Skeletal muscle tissue (tissue), 4 donors: ENCODE results near the gene RIN1. TPM values are rescaled to one million over a fixed set of nuclear protein-coding genes. Genes with fewer than 3 reads are reported as not detected.
A peak's percentile ranks its signal among the peaks of the same experiment; 100 is the strongest.
"Not testable (repeated sequence)": the region's sequence is repeated elsewhere in the genome, so short reads cannot be mapped to it uniquely, and the experiment has no call there.

Source experiments
- H3K27ac ChIP-seq: one replicate; pipeline ENCODE4 v1.7.0; 2013; ENCODE audit warnings: mild to moderate bottlenecking, low read depth, low read length, inconsistent platforms
- H3K27me3 ChIP-seq, 3 donors: one replicate each; pipeline ENCODE4 v1.7.0; 2013; ENCODE audit warnings: low read length in 3 of 3; ENCODE audit not compliant: control insufficient read depth in 3 of 3, insufficient read depth in 3 of 3
- H3K36me3 ChIP-seq, 3 donors: one replicate each; pipeline ENCODE4 v1.7.0; 2013; ENCODE audit warnings: low read length in 3 of 3; ENCODE audit not compliant: control insufficient read depth in 3 of 3, insufficient read depth in 3 of 3
- H3K4me1 ChIP-seq, 3 donors: one replicate each; pipeline ENCODE4 v1.7.0; 2013; ENCODE audit warnings: low read length in 3 of 3, mild to moderate bottlenecking in 3 of 3; ENCODE audit not compliant: control insufficient read depth in 3 of 3, insufficient read depth in 3 of 3
- H3K4me3 ChIP-seq, 3 donors: one replicate each; pipeline ENCODE4 v1.7.0; 2013; ENCODE audit warnings: low read length in 3 of 3
- H3K9ac ChIP-seq, 3 donors: one replicate each; pipeline ENCODE4 v1.7.0; 2013; ENCODE audit warnings: low read length in 3 of 3, mild to moderate bottlenecking in 3 of 3, moderate library complexity in 2 of 3, low read depth in 1 of 3
- H3K9me3 ChIP-seq, 3 donors: one replicate each; pipeline ENCODE4 v1.7.0; 2013; ENCODE audit warnings: low read length in 3 of 3; ENCODE audit not compliant: control insufficient read depth in 3 of 3
- total RNA-seq: library from RNA; depleted of rRNA; stranded (reverse); fragments of >200 nt; gene quantifications from one replicate; pipeline ENCODE4 v1.2.3, GENCODE V29; 2014
- donor health status: Osteomylitis.

Gene RIN1
- total RNA-seq, 1 donor from 2014 or later = 5.7 TPM

DNA sequence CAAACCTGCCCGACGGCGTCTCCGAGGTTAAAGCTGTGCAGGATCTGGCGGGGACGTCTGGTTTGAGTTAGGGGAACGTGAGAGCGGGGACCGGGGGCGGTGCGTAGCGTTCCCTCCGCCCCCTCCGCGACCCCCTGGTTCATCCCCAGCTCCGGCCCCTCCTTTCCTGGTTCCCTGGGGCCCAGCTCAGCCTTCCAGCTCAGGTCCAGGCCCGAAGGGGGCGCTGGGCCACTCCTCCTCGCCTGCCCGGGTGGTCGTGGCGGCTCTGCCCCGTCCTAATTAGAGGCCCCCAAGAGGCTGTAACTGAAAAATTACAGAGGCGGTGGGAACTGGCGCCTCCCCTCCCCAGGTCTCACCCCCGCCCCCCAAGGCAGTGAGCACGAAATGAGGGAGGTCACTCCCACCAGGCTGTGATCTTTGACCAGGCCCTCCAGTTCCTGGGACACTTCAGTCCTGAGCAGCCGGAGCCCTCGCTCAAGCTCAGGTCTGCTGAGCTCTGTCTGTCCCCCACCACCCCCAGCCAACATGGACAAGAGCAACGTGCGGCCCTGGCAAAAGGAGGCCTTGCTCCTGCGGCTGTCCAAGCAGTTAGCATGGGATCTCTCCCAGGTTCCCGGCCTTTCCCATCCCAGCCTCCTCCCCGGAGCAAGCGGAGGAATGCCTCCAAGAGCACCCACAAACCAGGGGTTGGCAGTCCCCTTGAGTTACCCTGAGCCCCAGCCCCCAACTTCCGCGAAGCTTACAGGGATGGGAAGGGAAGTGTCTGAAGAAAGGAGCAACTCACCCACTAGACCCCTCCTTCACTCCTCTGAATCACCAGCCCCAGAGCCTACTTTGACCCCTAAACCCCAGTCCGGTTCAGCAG is 22.7 kb downstream of the RIN1 start:
- Histone ChIP-seq H3K9me3 (no peaks in the 10 kb centered on the region), H3K4me3 (peak overlapping the region; percentile 57 to 74 (median 69)), H3K9ac (peak overlapping the region; percentile 43 to 78 (median 59)), H3K36me3 (no peaks in the 10 kb centered on the region), H3K4me1 (peaks cover 18 to 42% (median 31%) of the 10 kb centered on the region in 3 donors), H3K27ac (peak overlapping the region; percentile 82), H3K27me3 (peaks cover 18 to 27% (median 22%) of the 10 kb centered on the region in 3 donors)

DNA sequence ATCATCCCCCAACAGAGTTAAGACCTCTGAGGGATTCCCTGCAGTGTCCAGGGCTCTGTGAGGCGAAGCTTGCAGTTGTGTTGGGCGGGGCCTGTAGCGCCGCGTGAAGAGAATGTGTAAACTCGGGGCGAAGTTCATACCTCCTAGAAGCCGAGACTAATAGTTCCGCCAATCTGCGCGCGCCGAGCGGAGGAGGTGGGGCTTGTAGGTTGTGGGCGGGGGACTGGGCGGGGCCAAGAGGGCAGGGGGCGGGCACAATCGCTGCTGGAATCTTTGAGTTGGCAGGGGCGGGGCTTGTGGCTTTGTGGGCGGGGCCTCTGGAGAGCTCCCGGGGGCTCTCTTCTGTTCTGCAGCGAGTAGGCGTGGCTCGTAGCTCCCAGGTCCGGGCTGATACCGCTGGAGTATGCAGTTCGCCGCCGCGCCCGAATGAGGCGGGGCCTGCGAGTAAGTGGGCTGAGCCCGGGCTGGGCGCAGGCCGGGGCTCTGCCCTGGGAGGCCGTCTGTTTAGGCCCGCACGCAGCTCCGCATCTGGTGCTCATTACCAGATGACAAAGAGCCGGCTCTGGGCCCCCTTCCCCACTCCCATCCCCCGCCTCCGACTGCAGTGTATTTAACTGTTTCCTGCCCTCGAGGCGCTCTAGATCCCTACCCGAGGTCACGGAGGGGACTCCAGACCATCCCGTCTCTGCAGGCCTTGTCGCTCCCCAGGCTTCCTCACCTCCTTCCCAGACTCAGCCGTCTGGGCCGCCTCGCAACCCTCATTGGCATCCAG is 23.5 kb downstream of the RIN1 start:
- H3K9me3 ChIP-seq = no peaks in the 10 kb centered on the region
- H3K4me1 ChIP-seq = peaks cover 11 to 34% (median 24%) of the 10 kb centered on the region in 3 donors
- H3K4me3 ChIP-seq = peak overlapping the region; percentile 82 to 91 (median 87)
- H3K27me3 ChIP-seq = peaks cover 18 to 27% (median 22%) of the 10 kb centered on the region in 3 donors
- peak overlapping the region; percentile 82 for H3K27ac ChIP-seq
- H3K9ac ChIP-seq = peak overlapping the region; percentile 59 to 81 (median 68)
- no peaks in the 10 kb centered on the region for H3K36me3 ChIP-seq

DNA sequence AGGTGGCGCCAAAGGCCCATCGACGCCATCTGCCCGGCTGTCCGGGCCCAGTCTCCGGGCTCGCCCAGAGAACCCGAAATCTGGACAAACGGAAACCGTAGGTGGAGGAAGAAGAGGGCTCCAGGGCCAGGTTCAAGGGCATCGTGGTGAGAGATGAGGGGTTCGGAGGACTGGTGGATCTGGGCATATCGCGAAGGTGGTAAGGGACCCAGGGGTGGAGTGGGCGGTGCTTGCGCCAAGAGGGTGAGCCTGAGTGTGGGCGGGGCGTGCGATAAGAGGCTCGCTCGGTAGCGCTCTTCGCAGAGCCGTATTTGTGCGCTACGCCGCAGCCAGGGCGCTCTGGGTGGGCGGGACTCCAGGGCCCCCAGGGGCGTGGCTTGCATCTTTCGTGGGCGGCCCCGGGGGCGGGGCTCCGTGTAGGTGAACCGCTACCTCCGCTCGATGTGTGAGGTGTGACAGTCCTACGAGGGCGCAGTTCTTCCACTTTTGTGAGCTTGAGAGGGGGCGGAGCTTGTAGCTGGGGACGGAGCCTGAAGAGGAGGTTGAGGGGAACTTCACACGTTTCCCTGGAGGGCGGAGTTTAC is 24.2 kb downstream of the RIN1 start:
- Histone ChIP-seq H3K36me3 (no peaks in the 10 kb centered on the region), H3K27ac (peak overlapping the region; percentile 73), H3K9ac (peak overlapping the region; percentile 53 to 81 (median 68)), H3K9me3 (no peaks in the 10 kb centered on the region), H3K4me1 (peaks cover 11 to 29% (median 21%) of the 10 kb centered on the region in 3 donors), H3K4me3 (peak overlapping the region; percentile 82 to 91 (median 87)), H3K27me3 (peaks cover 18 to 27% (median 22%) of the 10 kb centered on the region in 3 donors)

DNA sequence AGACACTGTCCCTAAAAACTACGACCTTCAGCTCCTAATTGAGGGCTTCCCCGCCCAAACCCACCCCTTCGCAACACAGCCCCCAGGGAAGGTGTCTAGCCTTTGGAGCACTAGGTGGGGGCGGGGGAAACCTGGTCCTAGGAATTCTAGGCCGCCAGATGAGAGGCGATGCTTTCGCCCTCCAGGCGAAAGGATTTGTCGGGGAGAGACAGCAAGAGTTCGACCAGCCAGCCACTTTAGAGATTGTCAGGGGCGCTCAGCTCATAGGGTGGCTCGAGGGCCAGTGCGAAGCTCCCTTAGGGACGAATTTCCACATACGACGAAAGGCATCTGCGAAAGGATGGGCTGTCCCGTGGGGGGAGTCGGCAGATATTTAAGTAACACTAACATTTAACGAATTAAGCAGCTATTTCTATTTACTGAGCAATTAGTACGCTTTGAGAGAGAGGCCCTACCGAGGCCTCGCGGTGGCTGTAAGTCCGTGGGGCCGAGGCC is 24.7 kb downstream of the RIN1 start:
- H3K36me3 ChIP-seq = no peaks in the 10 kb centered on the region
- H3K27ac ChIP-seq = peak overlapping the region; percentile 73
- peaks cover 18 to 24% (median 19%) of the 10 kb centered on the region in 3 donors for H3K27me3 ChIP-seq
- H3K4me1 ChIP-seq = peaks cover 11 to 29% (median 21%) of the 10 kb centered on the region in 3 donors
- H3K9ac ChIP-seq = peak overlapping the region in 2 of 3 donors; percentile 68 to 81
- H3K4me3 ChIP-seq = peak overlapping the region in 2 of 3 donors; percentile 87 to 91
- H3K9me3 ChIP-seq = no peaks in the 10 kb centered on the region

DNA sequence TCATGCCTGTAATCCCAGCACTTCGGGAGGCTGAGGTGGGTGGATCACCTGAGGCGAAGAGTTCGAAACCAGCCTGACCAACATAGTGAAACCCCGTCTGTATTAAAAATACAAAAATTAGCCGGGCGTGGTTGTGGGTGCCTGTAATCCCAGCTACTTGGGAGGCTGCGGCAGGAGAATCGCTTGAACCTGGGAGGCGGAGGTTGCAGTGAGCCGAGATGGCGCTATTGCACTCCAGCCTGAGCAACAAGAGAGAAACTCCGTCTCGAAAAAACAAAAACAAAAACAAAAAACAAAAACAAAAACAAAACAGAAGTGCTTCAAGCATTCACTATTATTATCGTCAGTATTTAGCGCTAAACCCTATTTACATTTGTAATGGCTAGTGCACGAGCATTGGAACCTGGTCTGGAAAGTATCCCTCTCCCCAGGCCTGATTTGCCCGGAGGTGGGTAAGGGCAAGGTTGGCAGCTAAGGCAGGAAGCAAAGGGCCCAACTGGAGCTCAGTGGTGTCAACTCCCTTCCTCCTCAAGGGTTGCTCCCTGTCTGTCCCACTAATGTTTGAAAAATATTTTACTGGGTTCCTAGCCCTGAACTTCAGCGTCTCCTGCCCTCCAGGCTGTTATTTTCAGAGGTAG is 25.3 kb downstream of the RIN1 start:
- H3K9me3 ChIP-seq, H3K9ac ChIP-seq, H3K36me3 ChIP-seq, H3K27ac ChIP-seq, H3K4me3 ChIP-seq: not testable (repeated sequence)
- H3K27me3 ChIP-seq = peaks cover 13 to 18% (median 13%) of the 10 kb centered on the region in 3 donors
- peaks cover 11 to 23% (median 16%) of the 10 kb centered on the region in 3 donors for H3K4me1 ChIP-seq

DNA sequence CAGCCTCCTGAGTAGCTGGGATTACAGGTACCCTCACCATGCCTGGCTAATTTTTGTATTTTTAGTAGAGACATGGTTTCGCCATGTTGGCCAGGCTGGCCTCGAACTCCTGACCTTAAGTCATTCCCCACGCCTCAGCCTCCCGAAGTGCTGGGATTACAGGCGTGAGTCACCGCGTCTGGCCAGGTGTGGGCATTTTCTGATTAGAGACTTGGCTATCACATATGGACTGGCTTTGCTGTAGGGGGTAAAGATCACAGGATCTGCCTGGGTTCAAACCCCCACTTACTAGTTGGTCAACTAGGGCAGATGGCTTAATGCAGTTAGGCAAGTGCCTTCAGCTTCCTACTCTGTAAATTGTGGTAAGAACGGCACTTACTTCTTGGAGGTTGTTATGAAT is 25.9 kb downstream of the RIN1 start:
- Histone ChIP-seq H3K36me3 (no peaks in the 10 kb centered on the region), H3K27me3 (peaks cover 7 to 13% (median 7%) of the 10 kb centered on the region in 3 donors), H3K4me1 (peaks cover 9 to 17% (median 16%) of the 10 kb centered on the region in 3 donors), H3K9me3 (no peaks in the 10 kb centered on the region), H3K27ac (no peak overlapping the region), H3K9ac (no peak overlapping the region), H3K4me3 (no peak overlapping the region)

DNA sequence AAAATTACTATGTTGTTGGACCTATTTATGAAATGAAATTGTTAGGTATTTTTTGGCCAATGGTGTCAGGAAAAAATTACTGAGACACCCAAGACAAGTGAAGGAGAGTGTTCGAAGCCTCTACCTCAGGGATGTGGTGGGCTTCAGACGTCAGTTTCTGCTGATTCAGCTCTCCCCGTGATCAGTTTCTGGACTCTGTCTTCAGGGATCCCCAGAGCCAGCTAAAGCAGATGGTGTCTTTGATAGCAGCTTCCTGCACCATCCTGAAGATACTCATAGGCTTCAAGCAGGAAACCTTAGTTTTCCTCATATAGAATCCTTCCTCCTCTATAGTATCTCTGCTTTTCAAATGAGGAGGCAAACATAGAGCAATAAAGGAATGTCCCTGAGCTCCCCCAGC is 26.8 kb downstream of the RIN1 start:
- Histone ChIP-seq H3K4me1 (peaks cover 6 to 15% (median 12%) of the 10 kb centered on the region in 3 donors), H3K27ac (no peak overlapping the region), H3K4me3 (no peak overlapping the region), H3K9ac (no peak overlapping the region), H3K27me3 (peaks cover under 1 to 7% (median under 1%) of the 10 kb centered on the region in 3 donors), H3K9me3 (no peaks in the 10 kb centered on the region), H3K36me3 (no peaks in the 10 kb centered on the region)

DNA sequence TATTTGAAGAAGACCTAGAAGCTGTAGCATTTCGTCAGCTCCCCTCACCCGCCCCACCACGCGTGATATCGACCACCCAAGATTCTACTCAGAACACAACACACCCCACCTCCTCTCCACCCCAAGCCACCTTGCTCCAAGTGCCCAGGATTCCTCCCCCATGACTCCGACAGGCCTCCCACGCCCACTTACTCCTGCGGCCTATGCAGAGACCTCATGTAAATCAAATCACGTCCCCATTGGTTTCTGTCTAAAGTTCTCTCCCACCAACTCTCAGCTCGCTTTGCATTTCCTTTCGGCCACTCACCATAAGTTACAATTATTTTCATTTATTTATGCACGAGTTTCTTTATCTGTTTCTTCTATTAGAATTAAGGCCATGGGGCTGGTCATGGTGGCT is 33.6 kb downstream of the RIN1 start:
- H3K9ac ChIP-seq = no peak overlapping the region
- no peak overlapping the region for H3K27ac ChIP-seq
- no peak overlapping the region for H3K4me3 ChIP-seq
- H3K9me3 ChIP-seq = no peaks in the 10 kb centered on the region
- H3K27me3 ChIP-seq = no peaks in the 10 kb centered on the region
- H3K4me1 ChIP-seq = no peaks in the 10 kb centered on the region
- no peaks in the 10 kb centered on the region for H3K36me3 ChIP-seq

DNA sequence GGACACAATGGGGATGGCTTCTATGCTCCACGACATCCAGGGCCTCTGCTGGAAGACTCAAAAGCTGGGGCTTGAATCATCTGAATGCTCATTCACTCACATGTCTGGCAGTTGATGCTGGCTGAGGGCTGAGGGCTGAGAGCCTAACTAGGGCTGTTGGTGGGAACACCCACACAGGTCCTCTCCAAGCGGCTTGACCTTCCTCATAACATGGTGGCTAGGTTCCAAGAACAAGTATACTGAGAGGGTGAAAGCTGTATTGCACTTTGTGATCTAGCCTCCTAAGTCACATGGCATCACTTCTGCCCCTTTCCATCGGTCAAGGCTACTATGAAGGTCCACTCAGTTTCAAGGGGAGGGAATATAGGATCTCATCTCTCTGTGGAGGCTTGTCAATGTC is 37.0 kb downstream of the RIN1 start:
- Histone ChIP-seq H3K4me3 (no peak overlapping the region), H3K36me3 (no peaks in the 10 kb centered on the region), H3K9me3 (no peaks in the 10 kb centered on the region), H3K4me1 (no peaks in the 10 kb centered on the region), H3K9ac (no peak overlapping the region), H3K27ac (no peak overlapping the region), H3K27me3 (peaks cover 14 to 26% (median 15%) of the 10 kb centered on the region in 3 donors)
